ENCODE data around the gene NFASC. TPM values are rescaled to one million over a fixed set of nuclear protein-coding genes. Genes with fewer than 3 reads are reported as not detected.

The NFASC gene
- total RNA-seq, 1 experiment from 2014 or later = 6.8 TPM

DNA sequence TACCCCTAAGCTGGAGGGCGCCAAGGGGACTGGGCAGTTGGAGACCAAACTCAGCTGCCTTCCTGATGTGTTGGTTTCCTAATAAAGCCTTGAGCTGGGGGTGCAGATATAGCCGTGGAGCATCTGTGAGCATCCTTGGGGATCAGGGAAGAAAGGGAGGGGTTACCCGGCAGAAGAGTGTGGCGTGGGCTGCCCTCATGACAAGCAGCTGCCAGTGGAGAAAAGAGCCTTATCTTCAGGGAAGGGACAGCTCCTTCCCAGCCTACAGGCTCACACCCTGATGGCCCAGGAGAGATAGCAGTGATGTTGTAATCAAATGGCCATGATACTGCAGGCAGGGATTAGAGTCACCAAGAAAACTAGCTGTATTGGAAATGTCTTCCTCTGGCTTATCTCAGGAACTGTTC, 10.8 kb upstream of the NFASC start:
- no peak for DNase-seq (ENCODE audit: low read depth)

DNA sequence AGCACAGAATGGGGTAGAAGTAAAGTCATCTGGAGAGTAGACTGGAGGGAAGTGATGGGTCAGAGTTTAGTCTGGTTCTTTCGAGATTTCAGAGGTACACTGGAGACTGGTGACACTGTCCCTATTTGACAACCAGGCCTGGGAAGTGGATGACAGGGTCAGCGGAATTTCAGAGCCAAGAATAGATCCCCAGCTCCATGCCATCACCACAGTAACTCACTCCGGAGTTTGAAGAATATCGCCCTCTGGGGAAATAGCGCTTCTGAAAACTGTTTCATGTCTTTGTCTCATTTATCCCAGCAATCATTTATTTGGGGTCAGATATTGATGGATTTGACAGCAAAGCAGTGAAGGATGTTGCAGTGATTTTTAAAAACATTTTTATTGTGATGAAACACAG, 7.6 kb upstream of the NFASC start:
- DNase-seq (ENCODE audit: low read depth) = no peak

DNA sequence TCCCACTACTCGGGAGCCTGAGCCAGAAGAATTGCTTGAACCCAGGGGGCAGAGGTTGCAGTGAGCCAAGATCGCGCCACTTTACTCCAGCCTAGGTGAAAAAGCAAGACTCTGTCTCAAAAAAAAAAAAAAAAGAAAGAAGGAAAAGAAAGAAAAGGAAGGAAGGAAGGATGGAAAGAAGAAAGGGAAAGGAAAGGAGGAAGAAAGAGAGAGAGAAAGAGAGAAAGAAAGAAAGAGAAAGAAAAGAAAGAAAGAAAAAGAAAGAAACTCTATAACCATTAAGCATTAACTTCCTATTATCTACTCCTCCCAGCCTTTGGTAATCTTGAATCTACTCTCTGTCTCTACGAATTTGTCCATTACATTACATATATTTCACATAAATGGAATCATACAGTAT, 6.9 kb upstream of the NFASC start:
- DNase-seq (ENCODE audit: low read depth) = no peak

DNA sequence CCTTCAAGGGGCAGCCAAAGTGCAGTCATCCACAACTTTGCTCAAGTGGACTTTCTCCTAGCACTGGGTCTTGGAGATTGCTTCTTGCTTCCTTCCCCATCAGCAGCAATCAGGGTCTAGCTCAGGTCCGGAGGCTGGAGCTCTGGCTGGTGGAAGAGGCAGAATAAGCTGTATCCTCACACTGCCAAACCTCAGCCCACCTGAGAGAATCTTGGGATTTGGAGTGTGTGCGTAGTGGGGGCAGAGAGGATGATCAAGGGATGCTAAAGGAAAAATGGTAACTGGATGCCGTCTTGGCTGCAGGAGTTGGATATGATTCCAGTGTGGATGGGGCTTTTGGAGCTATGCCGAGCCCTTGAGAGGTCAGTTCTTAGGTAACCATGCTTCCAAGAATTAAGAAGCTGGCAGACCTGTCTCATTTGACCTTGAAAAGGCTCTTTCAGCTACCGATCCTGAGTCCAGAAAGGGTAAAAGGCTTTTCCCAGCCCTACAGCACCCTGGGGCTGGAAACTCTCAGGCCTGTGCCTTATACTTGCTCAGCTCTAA, 4.5 kb upstream of the NFASC start:
- no peak for DNase-seq (ENCODE audit: low read depth)

DNA sequence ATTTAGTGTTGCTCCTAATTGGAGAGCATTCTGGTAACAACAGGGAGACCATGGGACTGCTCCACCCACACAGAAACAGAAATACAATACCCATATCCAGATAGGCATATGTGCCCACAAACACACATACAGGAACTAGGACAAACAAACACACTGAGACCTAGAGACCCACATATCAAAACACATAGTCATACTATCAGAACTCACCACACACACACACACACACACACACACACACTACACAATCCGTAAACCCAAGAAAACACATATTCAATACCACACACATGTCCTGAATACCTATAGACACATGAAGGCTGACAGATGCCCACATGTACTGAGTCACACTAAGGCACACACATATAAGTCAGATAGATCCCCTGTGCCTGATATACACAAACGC, 3.5 kb upstream of the NFASC start:
- DNase-seq (ENCODE audit: low read depth) = no peak

DNA sequence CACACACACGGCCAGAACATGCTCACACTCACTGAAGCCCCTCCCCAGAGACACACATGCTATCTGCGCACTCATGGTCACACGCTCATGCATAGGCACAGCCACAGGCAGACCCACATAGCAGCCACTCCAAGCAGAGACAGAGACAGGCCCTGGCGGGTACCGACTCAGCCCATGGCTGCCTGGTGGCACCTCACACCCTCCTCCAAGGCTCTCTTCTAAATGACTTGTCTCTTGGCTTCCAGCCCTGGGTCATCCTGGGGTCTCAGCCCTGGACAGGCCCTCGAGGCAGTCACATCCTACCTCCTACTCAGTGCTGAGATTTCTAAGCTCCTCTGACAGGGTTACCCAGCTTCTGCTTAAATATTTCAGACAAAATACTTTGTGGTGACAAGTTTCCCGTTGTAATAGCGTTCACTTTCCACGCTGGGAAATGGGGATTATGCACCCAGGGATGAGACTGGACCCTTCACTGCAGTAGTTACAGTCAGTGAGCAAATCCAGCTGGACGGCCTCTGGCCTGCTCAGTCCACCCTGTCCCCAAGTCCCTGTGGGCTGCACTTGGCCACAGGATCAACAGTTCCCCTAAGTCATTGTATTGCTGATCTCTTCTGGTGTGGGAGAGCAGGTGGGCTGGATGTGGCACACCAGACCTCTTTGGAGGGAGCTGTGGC, 2.9 kb upstream of the NFASC start:
- DNase-seq (ENCODE audit: low read depth) = no peak

DNA sequence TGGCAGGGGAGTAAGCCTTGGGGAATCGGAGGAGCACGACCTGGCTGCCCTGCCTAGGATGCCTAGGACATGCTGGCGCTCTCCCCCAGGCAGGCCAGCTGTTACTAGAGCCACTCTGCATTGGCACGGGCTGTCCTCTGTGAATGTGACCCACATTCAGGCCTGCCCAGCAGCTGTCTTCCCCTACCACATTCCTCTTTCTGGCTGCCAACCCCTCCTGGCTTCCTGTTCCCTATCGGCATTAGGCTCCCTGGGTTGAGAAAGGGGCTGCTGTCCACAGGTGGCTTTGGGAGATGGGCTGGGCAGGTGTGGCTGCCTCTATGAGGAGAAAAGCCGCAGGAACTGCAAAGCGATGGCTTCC, 2.3 kb upstream of the NFASC start:
- DNase-seq (ENCODE audit: low read depth) = no peak

DNA sequence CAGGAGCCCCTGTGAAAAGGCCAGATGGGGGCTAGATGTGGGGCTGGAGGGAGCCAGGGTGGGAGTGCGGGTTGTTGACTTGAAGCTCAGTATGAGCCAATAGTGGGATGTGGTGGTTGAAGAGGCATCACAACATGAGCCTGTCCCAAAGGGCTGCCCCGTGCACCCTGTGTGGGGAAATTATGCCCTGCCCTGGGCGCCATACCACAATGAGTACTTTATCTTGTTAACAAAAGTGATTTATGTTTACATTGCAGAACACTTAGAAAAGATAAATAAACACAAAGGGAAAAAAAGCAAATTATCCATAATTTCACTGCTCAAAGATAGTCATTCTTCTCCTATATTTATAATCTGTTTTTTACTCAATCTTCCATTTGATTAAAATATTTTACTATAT, 1.6 kb upstream of the NFASC start:
- no peak for DNase-seq (ENCODE audit: low read depth)

DNA sequence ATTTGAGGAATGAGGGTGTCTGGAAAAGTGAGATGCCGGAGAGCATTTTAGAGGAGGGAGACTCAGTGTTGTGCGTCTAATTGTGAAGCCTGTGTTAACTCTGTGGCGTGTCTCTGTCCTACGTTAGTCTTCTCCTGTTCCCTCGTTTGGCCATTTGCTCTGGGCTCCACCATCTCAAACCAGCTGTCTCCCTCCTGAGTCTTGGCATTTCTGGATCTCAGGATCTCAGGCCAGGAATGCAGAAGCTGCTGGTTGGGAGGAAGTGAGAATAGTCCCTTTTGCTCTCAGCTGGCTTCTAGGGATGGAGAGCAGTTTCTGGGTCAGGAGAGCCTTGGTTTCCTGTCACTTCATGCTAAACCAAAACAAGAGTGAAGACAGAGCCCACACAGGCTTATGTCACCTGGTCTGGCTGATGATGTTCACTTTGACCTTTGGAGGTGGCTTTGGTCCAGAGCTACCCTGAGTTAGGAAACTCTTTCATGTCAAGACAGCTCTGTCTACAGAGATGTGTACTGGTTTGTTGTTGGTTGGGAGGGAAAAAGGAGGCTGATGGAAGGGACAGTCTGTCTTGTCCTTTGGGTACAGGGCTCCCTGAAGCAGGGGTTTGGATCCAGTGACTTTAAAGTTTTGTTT, 859 bp downstream of the NFASC start:
- no peak for DNase-seq (ENCODE audit: low read depth)

DNA sequence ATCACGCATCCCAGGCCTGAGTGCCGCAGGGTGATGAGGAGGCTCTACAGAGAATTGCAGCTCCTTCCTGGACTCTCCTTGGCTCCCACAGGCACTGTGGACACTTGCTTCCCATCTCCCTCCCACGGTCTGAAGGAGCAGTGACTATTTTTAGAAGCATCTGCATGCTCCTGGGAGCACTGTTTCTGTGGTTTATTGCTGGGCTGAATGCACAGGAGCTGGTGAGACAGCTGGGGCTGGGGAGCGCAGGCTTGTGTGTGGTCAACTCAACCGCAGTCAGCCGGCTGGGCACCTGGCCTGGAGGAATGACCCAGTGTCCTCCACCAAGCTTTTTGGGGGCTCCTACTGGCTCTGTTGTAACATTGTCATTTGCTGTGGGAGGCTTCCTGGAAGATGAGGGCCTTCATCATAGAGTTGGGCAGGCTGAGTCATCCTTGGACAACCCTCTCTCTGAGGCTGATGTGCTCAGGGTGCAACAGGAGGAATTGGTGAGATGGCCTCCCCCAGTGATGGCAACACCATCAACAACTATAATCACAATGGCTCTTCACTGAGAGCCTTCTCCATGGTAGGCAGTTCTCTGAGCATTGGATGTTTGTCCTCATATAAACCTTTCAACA, 1.7 kb downstream of the NFASC start:
- DNase-seq (ENCODE audit: low read depth) = peak; percentile 87

DNA sequence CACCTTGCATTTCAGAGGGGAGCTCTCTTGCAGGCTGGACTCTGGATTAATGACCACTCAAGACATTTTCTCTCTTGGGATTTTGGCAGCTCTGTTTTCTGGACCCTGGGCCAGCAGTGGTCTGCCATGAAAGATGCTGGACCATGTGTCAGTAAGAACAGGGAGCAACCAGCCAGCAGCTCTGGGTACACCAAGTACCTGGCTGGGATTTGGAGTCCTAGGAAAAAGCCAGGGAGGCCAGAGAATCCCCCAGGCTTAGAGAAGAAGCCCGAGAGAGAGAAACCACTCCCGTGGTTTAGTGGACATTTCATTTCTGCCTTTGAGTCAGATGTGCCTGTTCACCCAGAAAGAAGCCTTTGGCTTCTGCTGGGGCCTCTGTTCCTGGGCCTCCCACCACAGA, 2.5 kb downstream of the NFASC start:
- no peak for DNase-seq (ENCODE audit: low read depth)

DNA sequence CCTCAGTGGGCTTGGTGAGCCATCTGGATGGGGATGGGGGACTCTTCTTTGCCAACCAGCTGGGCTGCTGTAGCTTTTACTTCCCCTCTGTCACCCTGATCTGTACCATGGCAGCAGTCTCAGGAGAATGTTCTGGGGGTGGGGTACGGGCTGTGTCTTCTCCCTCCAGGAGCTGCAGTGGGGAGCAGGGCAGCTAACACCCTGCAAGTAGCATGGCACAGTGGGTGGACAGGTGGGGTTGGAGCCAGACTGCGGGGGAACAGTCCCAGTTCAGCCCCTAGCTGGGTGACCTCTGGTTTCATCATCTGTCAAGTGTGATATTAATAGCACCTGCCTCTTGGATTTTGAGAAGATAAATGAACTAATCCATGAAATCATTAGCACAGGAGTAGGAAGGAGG, 3.1 kb downstream of the NFASC start:
- no peak for DNase-seq (ENCODE audit: low read depth)

DNA sequence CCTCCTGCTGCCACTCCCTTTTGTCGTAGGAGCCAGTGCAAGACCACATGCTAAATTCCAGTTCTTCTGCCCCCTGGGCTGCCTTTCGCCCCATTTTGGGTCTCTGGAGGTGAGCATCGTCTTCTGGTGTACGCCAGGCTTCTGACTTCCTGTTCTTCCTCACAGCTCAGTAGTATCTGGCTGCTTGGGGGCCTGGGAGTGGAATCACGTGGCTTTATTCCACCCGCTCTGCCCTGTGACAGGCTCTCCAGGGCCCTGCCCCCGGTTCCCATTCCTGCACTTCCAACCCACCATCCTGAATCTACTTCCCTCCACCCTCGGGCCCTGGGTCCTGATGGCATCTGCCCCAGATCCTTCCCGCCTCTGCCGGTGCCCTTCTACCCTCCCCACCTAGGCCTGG, 3.6 kb downstream of the NFASC start:
- DNase-seq (ENCODE audit: low read depth) = no peak

DNA sequence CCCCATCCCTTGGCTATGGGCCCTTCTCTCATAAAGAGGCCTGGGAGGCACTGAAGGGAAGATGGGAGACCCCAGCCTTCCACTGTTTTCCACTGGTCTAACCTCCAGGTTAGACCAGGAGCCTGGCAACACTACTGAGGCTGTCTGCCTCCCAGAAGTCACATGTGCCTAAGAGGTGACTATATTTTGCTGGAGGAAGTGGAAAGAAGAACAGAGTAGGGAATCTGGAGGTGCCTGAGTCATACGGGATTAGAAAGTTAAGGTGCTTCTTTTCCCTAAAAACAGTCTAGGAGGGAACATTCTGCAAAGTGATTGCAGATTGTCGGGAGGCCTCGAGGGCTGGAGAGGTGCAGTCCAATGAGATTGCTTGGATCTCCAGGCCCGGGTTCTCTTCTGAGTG, 4.6 kb downstream of the NFASC start:
- DNase-seq (ENCODE audit: low read depth) = no peak

DNA sequence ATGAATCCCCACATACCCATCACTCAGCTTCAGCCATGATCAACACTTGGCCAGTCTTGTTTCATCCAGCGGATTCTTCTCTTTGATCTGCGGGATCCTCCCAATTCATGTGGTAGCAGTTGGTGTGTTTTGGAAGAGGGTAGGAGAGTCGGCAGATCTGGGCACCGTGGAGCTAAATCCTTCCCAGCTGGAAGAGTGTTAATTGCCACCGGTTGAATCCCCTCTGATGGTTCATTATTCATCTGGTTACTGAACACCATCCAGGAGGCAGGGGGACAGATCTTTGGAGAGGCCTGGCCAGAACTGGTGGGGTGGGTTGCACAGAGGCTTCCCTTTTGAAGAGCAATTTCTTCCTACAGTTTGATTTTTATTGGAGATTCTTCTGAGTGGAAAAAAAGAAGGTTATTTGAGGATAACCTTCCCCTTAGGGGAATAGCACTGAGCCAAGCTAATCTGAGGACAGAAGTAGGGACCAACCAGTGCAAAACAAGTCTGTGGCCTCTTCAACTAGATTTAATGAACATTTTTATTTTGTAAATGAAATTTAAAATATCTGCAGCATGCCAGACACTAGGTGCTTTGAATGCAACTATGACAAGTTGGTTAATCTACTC, 8.1 kb downstream of the NFASC start:
- DNase-seq (ENCODE audit: low read depth) = no peak

DNA sequence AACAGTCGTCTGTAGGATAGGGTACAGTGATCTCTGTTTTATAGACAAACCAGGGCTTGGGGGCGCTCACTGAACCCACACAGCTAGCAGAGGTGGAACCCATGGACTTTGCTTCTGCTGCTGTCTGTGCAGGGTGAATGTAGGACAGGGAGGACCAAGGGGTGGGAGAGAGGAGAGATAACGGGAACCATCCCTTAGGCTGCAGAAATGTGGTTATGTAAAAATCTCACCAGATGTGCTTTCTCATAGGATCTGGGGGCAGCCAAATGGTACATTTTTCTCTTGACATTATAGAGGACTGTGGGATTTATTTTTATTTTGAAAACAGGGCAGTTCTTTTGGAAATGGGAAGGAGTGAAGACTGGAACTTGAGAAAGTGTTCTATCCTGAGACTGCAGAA, 8.7 kb downstream of the NFASC start:
- DNase-seq (ENCODE audit: low read depth) = no peak

DNA sequence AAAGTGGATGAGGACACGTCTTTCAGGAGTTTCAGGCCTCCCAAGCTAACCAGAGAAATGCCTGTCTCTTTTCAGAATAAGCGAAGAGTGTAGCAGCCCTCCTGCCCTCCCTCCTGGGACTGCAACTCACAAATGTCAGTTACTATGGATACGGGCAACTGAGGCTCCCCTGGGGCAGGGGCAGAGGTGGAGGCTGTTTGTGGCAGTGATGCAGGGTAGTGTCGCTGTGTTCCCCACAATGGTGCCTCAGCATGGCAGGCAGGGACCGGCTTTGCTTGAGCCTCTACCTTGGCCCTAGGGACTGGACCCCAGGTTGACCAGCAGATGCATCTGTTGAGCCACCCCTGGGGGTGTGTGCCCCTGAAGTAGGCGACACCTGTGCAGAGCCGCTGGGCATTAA, 10.2 kb downstream of the NFASC start:
- DNase-seq (ENCODE audit: low read depth) = no peak

DNA sequence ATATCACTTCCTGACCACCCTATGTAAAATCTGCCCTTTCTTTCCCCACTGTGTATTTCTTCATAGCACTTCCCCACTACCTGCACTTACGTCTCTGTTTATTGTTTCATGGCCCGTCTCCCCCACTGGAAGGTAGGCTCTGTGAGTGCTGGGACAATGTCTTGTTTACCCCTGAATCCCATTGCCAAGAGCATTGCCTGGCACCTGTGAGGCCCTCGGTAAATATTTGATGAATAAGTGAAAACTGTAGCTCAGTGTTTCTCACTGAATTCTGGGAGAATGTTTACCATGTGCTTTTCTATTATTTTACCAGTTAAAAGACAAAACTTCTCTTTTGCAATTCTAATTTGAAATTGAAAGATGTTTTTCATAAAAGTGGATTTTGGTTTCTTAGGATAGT, 11.8 kb downstream of the NFASC start:
- no peak for DNase-seq (ENCODE audit: low read depth)

DNA sequence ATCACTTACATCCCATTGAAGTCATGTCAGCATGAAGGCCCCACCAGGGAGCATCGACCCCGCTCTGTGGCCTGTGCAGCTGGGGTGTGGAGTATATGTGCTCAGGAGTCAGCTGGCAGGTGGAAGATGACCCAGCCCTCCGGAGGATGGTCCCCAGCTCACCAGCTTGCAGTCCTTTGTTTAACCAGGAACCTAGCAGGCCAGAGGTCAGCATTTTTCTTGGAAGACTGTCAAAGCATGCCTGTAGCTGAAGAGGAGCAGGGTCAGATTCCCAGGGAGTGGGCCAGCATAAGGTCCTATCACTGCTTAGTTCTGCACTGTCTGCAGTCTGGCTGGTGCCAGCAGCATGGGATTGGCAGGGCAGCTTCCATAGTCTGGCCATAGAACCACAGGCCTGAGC, 12.7 kb downstream of the NFASC start:
- no peak for DNase-seq (ENCODE audit: low read depth)

DNA sequence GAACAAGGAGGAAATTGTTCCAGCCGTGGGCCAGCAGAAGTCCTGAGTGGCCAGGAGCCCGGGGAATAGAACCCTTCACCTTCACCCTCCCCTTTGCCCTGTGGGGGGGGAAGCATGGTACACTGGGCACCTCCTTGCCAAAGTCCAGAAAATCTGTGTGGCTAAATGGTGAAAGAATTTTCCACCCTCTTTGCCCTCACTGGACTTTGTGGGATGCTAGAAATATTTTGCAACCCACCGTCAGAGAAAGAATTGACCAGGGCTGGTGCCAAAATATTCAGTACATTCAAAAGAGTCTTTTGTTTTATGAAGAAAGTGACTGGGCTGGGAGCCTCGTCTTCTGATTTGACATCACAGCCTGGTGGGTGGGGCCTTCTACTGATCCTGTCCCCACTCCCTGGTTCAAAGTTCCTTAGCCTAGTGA, 14.6 kb downstream of the NFASC start:
- DNase-seq (ENCODE audit: low read depth) = peak; percentile 33

DNA sequence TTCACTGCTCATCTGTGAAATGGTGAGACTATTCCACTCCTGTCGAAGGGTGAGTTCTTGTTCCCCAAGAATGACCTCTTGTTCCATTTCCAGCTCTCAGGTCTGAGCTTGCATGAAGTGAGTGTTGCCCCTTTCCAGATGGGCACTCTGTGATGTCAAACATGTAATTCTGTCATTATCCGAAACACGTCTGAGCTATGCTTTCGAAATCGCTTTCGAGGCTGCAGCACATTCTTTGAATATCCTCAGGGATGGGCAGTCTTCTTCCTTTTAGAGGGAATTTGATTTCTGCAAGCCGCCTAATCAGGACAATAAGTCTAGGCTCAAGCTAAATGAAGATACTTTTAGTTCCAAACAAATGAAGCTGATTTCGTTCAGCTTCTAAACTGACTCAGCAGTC, 15.1 kb downstream of the NFASC start:
- DNase-seq (ENCODE audit: low read depth) = no peak

DNA sequence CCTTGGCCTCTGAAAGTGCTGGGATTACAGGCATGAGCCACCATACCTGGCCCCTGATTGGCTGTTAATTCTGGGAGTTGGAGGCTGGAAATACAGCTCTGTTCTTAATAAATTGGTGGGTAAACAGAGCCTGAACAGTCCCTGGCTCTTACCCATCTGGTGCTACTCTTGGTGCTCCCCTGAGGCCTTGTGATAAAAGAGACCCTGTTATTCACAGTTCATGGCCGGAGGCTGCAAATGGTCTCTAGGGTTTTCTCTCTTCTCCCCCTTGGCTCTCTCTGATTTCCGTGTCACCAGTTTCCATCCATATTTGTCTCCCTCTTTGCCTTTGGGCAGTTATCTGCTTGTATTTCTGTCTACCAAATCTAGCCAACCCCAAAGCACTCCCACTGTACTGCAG, 17.2 kb downstream of the NFASC start:
- no peak for DNase-seq (ENCODE audit: low read depth)

DNA sequence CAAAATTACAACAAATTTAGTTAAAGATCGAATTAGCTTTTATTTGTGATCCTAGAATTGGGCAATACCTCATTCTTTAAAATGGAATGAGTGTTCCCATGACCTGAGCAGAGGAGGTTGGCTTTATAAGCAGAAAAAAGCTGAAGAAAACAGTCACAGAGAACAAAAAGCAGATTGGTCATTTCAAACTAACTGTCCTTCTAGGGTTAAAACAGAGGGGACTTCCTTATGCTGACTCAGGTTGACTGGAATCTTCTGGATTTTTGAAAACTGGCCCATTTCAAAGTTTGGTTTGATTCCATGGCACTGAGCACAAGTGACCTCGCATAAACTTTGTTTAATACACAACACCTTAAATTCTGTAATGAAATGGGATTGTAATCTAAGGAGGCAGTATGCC, 17.6 kb downstream of the NFASC start:
- peak; percentile 14 for DNase-seq (ENCODE audit: low read depth)
